HuH-7.5 (cell line): ENCODE data around the gene PROSER3.
"Not testable (repeated sequence)": the region's sequence is repeated elsewhere in the genome, so short reads cannot be mapped to it uniquely, and the experiment has no call there.

ENCODE experiments used
- DNase-seq: peaks from one replicate; pipeline ENCODE4 v3.0.0; 2011; ENCODE audit warnings: low spot score

Gene PROSER3

GRCh38 chr19:35722897-35723296, 35.1 kb upstream of the PROSER3 start:
- DNase-seq: no peak

DNA sequence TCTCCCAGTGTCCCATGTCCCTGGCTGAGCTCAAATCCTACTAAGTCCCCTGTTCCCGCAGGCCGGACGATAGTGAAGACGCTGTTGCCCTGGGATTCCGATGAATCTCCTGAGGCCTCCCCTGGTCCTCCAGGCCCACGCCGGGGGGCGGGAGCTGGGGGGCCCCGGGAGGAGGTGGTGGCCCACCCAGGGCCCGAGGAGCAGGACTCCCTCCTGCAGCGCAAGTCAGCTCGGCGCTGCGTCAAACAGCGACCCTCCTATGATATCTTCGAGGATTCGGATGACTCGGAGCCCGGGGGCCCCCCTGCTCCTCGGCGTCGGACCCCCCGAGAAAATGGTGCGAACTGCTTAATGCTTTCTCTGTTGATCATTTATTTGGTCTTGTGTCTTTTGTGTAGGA, 34.3 kb upstream of the PROSER3 start:
- no peak for DNase-seq

DNA sequence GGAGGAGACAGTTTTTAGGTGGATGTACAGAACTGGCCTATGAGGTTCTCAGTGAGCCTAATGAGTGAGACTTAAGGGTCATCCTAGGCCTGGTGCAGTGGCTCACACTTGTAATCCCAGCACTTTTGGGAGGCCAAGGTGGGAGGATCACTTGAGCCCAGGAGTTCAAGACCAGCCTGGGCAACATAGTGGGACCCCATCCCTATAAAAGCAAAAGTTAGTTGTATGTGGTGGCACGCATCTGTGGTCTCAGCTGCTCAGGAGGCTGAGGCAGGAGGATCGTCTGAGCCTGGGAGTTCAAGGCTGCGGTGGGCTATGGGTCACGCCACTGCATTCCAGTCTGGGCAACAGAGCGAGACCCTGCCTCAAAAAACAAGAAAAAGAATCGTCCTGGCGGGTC, 33.8 kb upstream of the PROSER3 start:
- DNase-seq: not testable (repeated sequence)

- DNase-seq: no peak
Measured at GRCh38 chr19:35724560-35724959, 33.4 kb upstream of the PROSER3 start.

DNA sequence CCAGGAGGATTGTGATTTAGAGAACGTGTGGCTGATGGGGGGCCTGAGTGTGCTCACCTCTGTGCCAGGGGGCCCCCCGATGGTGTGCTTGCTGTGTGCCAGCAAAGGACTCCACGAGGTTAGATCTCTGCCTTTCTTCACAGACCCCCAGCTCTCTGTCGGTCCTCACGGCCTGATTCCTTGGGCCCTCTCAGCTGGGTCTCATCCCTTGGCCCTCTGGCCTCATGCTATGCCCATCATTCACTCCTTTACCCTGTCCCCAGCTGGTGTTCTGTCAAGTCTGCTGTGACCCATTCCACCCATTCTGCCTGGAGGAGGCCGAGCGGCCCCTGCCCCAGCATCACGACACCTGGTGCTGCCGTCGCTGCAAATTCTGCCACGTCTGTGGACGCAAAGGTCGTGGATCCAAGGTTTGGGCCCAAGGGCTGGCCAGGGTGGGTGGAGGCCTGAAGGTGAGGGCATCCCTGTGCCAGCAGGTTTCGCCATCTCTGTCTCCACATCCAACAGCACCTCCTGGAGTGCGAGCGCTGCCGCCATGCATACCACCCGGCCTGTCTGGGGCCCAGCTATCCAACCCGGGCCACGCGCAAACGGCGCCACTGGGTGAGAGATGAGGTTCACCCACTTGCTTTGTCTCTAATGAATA, 32.6 kb upstream of the PROSER3 start:
- no peak for DNase-seq

- no peak for DNase-seq
Measured at GRCh38 chr19:35727053-35727955, 30.7 kb upstream of the PROSER3 start.

DNA sequence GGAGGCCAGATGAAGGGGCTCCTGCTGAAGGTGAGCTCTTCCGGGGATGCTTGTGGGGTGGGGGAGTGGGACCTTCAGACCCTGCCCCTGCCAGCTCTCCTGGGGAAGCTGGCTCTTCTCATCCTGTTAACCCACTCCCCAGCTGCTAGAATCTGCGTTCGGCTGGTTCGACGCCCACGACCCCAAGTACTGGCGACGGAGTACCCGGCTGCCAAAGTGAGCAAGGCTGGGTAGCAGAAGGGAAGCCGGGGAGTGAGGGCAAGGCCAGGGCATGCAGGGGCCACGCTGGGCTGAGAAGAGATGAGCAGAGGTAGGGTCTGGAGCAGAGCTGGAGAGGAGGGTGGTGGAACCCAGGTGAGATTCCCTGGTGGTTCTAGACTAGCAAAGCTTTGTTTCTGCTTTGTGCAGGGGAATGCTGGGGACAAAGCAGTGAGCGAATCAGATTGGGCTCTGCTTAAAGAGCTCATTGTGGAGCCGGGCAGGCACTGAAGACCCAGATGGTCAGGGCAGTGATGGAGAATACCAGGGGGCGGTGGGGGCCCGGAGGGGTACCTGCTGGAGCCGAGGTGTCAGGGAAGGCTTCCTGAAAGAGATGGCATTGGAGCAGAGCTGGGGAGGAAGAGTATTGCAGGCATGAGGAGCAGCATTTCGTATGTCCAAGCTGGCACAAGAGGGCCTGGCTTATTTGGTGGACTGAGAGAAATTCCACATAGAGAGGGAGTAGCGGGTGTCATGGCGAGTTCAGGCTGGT, 29.8 kb upstream of the PROSER3 start:
- no peak for DNase-seq

DNA sequence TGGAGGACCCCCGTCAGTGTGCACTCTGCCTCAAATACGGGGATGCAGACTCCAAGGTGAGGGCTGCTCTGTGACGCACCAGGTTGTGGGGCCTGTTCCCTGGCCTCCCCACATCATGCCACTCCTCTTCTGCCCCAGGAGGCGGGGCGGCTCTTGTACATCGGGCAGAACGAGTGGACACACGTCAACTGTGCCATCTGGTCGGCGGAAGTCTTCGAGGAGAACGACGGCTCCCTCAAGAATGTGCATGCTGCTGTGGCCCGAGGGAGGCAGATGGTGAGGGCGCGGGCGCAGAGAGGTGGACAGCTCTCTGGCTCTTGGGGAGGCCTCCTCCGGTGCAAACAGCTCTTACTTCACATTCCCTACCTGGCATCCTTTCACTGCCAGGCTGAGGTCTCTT, 29.0 kb upstream of the PROSER3 start:
- no peak for DNase-seq

DNA sequence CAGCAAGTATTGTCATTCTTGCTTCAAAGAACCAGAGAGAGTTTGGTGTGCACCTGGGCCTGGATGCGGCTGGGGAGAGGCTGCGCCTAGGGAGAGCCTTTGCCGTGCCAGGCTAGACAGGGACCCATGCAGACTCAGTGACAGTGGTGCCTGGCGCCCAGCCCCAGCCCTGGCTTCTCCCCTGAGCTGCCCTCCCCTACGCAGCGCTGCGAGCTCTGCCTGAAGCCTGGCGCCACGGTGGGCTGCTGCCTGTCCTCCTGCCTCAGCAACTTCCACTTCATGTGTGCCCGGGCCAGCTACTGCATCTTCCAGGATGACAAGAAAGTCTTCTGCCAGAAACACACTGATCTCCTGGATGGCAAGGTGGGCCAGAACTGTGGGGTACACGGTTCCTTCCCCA, 28.2 kb upstream of the PROSER3 start:
- DNase-seq: no peak

GRCh38 chr19:35730326-35730725, 27.6 kb upstream of the PROSER3 start:
- no peak for DNase-seq

- no peak for DNase-seq
Measured at GRCh38 chr19:35731353-35731752, 26.6 kb upstream of the PROSER3 start.

DNA sequence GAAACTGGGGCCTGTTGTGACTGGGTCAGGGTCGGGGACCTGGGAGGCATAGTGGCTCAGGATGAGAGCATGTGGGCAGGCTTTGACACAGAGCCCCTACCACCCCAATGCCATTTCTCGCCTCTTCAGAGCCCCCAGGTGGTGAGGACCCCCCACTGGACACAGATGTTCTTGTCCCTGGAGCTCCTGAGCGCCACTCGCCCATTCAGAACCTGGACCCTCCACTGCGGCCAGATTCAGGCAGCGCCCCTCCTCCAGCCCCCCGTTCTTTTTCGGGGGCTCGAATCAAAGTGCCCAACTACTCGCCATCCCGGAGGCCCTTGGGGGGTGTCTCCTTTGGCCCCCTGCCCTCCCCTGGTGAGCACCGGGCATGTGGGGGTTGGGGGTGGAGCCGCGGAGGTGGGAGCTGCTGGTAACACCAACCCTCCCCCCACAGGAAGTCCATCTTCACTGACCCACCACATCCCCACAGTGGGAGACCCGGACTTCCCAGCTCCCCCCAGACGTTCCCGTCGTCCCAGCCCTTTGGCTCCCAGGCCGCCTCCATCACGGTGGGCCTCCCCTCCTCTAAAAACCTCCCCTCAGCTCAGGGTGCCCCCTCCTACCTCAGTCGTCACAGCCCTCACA, 26.1 kb upstream of the PROSER3 start:
- DNase-seq: no peak

- DNase-seq: no peak
Measured at GRCh38 chr19:35732540-35733179, 25.3 kb upstream of the PROSER3 start.

DNA sequence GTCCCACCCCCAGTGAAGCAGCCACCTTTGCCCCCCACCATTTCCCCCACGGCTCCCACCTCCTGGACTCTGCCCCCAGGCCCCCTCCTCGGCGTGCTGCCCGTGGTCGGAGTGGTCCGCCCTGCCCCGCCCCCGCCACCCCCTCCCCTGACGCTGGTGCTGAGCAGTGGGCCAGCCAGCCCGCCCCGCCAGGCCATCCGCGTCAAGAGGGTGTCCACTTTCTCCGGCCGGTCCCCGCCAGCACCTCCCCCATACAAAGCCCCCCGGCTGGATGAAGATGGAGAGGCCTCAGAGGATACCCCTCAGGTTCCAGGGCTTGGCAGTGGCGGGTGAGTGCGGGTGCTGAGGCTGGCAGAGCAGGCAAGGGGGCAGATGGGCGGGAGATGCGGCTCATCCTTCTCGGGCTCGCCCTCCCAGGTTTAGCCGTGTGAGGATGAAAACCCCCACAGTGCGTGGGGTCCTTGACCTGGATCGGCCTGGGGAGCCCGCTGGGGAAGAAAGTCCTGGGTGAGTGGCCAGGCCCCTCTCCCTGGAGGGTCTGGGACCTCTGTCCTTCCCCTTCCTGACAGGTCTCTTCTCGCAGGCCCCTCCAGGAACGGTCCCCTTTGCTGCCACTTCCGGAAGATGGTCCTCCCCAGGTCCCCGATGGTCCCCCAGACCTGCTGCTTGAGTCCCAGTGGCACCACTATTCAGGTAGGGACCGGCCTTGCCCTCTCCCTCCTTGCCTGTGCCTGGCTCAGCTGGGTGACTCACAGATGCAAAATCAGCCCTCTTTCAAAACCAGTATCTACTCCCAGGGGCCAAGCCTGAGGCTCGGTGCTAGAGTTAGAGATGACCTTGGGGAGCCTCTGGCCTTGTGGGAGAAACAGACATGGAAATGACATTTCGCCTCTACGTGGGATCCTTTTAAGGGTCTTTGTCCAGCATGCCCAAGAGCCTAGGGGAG, 24.5 kb upstream of the PROSER3 start:
- no peak for DNase-seq

- no peak for DNase-seq
Measured at GRCh38 chr19:35734273-35734672, 23.7 kb upstream of the PROSER3 start.

- no peak for DNase-seq
Measured at GRCh38 chr19:35734889-35735288, 23.1 kb upstream of the PROSER3 start.

GRCh38 chr19:35736913-35737886, 20.8 kb upstream of the PROSER3 start:
- no peak for DNase-seq

DNA sequence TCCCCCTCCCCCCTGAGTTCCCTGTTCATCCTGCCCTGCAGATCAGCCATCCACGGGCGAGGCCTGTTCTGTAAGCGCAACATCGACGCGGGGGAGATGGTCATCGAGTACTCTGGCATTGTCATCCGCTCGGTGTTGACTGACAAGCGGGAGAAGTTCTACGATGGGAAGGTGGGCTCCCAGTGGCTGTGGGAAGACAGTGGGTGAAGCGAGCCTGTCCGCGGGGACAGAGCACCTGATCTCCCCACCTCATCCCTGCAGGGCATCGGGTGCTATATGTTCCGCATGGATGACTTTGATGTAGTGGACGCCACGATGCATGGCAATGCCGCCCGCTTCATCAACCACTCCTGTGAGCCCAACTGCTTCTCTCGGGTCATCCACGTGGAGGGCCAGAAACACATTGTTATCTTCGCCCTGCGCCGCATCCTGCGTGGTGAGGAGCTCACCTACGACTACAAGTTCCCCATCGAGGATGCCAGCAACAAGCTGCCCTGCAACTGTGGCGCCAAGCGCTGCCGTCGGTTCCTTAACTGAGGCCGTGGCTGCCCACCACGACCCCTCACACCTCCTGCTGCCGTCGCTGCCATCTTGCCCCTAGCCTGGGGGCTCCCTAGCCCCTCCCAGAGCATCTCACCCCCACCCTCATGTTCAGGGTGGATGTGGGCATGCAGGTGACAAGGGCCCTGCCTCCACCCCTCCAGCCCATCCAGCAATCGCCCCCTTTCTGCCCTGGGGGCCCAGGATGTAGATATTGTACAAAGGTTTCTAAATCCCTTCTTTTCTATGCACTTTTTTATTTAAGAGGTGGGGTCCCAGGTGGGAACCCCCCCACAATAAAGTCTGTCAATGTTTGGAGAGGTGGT, 19.7 kb upstream of the PROSER3 start:
- no peak for DNase-seq

- no peak for DNase-seq
Measured at GRCh38 chr19:35738887-35739229, 19.1 kb upstream of the PROSER3 start.
